ENCODE measurements around the gene ANKRD18B.
"Not testable (repeated sequence)": the region's sequence is repeated elsewhere in the genome, so short reads cannot be mapped to it uniquely, and the experiment has no call there.

ANKRD18B gene

GRCh38 chr9:33614001-33614687, 90.1 kb downstream of the ANKRD18B start:
- DNase-seq: no peak

- DNase-seq: not testable (repeated sequence)
Measured at GRCh38 chr9:33618370-33618769, 94.3 kb downstream of the ANKRD18B start.

DNA sequence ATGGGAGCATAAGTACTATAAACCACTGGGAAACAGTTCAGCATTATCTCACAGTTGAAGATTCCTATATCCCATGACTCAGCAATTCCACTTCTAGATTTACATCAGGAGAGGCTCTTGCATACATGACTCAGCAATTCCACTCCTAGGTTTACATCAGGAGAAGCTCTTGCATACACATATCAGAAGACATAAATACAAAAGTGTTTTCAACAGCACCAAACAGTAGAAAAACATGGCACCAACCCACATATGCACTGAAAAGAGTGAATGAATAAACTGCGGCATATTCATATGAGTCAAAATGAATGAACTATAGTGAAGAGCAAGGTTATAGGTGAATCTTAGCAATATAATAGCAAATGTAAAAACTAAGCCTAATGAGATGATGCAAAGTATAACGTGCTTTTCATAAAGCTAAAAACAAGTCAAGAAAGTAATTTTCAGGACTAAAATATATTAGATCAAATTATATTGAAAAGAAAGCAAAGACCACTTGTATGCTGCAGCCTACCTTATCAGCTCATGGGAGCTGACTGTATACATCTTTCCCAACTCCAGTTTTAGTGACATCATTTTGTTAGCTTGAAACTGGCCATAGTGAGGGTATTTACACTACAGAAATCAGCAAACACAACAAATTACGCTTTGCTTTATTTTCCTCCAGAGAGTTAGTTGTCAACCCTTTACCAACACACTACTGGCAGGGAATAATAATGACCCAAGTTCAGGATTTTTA, 95.8 kb downstream of the ANKRD18B start:
- no peak for DNase-seq

- no peak for DNase-seq
Measured at GRCh38 chr9:33620738-33621439, 96.8 kb downstream of the ANKRD18B start.

Measured in NCI-H446 treated with DMSO at 0.1 percent for 48 hours (cell line).